HG03280 (cell line): ENCODE measurements around the gene ADGRG2.

ENCODE experiments used
- ATAC-seq: cut with Tn5 transposase; IDR thresholded peaks from one replicate; pipeline ENCODE4 v1.9.1; 2021; ENCODE audit warnings: mild to moderate bottlenecking, moderate library complexity; ENCODE audit not compliant: unreplicated experiment

Gene ADGRG2, protein sequence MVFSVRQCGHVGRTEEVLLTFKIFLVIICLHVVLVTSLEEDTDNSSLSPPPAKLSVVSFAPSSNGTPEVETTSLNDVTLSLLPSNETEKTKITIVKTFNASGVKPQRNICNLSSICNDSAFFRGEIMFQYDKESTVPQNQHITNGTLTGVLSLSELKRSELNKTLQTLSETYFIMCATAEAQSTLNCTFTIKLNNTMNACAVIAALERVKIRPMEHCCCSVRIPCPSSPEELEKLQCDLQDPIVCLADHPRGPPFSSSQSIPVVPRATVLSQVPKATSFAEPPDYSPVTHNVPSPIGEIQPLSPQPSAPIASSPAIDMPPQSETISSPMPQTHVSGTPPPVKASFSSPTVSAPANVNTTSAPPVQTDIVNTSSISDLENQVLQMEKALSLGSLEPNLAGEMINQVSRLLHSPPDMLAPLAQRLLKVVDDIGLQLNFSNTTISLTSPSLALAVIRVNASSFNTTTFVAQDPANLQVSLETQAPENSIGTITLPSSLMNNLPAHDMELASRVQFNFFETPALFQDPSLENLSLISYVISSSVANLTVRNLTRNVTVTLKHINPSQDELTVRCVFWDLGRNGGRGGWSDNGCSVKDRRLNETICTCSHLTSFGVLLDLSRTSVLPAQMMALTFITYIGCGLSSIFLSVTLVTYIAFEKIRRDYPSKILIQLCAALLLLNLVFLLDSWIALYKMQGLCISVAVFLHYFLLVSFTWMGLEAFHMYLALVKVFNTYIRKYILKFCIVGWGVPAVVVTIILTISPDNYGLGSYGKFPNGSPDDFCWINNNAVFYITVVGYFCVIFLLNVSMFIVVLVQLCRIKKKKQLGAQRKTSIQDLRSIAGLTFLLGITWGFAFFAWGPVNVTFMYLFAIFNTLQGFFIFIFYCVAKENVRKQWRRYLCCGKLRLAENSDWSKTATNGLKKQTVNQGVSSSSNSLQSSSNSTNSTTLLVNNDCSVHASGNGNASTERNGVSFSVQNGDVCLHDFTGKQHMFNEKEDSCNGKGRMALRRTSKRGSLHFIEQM

GRCh38 chrX:19121898-19122640, at the start of gene ADGRG2:
Gene ADGRG2 (minus strand): TSS chrX:19122468. CDS start chrX:19068834, 53,634 bp downstream.
- ATAC-seq, result no peak

DNA sequence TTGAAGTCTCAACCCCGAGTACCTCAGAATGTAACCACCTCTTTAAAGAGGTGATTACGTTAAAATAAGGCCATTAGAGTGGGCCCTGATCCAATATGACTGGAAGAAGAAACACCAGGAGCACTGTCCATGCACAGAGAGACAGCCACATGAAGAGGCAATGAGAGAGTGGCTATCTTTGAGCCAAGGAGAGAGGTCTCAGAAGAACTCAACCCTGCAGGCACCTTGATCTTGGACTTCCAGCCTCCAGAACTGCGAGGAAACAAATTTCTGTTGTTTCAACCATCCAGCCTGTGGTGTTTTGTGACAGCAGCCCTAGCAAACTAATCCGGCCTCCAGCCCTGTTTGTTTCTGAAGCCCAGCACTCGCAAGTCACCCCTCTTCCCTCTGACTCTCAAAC, 46.3 kb upstream of the ADGRG2 start:
- ATAC-seq, result no peak

DNA sequence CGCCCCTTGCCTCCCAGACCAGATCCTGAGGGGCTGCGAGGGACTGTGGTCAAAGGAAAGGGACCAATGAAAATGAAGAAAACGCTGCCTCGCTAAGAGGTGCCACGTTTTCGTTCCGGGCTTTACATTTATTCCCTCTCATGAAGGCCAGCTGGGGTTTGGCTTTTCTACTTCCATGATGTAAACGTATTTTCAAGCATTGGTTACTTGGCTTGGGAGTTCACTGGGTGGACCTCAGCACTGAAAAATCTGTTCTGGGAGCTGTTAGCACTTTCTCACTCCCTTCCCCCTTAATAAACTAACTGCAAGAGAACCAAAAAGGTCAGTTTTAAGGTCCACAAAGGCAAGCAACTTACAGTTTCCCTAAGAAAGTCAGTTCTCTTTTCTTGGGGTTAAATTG, 40.6 kb upstream of the ADGRG2 start:
- ATAC-seq, result no peak

DNA sequence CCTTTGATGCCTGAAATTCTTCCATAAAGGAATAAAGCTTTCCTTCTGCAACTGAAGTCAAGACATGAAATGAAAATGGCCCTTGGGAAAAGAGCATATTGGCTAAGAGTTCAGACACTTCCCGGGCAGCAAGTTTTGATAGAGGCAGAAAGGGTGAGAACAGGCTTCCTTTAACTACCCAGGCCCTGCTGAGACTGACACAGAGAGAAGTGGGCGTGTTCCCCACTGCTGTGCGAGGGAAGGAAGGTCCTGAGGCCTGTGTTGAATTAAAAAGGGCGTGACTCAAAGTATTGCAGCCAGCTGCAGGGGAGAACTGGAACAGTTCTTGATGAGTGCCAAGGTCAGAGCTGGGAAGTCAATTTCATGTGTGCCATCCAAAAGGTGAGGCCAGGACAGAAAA, 33.9 kb upstream of the ADGRG2 start:
- no peak for ATAC-seq

DNA sequence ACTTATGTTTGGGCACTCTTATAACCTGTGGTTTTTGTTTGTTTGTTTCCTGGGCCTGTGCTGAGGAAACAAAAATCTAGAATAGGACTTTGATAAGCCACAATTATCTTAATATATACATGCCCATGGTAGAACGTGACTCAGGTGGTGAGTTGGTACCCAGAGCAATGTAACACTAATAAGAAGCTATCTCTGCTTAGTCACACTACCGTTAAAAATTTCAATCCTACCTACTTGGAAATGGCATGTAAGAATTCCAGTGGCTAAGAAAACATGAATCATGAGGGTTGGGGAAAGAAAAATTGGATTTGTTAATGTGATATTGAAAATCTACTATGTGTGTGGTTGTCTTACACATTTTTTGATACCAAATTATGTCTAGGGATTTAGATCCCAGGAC, 30.5 kb upstream of the ADGRG2 start:
- no peak for ATAC-seq

DNA sequence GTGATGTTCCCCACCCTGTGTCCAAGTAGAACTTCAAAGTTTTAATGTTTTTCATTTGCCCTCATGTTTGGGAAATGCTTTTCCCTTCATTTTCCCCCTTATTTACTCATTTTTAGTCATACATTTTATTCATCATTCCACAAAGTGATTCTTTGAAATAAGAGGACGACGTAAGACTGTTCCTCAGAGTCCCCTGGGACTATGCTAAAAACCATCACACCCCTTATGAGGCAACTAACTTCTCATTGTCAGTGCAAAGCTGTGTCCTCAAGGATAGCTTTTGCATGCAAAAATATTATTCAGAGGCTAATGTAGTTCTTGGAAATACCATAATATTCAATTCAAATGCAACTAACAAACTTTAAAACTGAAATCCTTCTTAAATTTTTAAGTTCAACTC, 14.8 kb upstream of the ADGRG2 start:
- no peak for ATAC-seq

GRCh38 chrX:19133784-19134183, 11.5 kb upstream of the ADGRG2 start:
- no peak for ATAC-seq

GRCh38 chrX:19133231-19133630, 11.0 kb upstream of the ADGRG2 start:
- ATAC-seq, result no peak

GRCh38 chrX:19130628-19131027, 8.4 kb upstream of the ADGRG2 start:
- no peak for ATAC-seq

- no peak for ATAC-seq
Observed at GRCh38 chrX:19129694-19130093, 7.4 kb upstream of the ADGRG2 start.

DNA sequence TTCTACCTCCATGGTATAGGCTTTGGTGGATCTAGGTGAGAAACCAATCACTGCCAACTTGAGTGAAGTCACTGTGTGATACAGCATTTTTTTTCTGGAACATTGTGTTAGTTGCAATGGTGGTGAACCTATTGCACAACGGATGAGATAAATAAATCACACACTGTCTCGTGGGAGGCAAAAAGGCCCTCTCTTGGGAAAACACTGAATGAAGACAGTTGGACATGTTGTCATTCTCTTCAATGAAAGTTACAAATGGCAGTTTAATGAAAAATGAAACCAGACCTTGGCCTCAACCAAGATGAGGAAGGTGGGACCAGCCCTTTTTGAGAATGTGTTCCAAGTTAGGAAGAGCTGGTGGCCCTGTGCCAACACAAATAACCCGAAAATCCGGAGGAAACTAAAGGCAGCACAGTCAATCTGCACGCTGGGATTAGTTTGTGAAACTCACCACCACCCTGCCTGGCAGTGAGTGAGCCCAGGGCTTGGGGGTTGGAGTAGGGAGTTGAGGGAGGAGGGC, 5.4 kb upstream of the ADGRG2 start:
- no peak for ATAC-seq

DNA sequence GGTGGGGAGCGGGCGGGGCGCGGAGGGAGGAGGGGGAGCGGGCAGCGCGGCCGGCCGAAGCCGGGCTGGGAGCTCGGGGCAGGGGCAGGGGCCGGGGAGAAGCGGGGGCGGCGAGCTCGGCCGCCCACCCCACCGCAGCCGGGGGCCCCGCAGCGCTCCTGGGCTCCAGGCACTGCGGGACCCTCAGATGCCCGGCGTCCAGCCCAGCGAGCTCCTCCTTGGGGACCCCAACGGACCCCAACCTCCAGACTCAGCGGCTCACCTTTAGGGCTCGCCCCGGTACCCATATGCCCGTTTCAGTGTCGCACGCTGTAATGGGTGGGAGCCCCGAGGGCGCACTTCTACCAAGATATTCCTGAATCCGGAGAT, 357 bp upstream of the ADGRG2 start:
- ATAC-seq, result no peak

GRCh38 chrX:19121466-19121865, 802 bp downstream of the ADGRG2 start:
- no peak for ATAC-seq

DNA sequence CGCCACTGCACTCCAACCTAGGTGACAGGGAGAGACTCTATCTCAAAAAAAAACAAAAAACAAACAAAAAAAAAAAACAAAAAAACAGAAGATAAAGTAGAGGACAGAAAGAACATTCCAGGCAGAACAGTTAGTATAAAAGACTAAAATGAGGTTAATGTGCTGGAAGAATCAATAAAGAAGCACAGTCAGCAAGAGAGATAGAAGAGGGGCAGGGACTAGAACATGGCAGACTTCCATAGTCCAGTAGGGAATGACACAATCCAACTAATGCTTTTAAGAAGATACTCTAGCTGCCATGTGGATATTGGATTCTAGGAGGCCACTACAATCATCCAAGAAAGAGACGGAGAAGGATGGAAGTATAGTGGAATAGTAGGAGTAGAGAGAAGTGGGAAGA, 11.6 kb downstream of the ADGRG2 start:
- no peak for ATAC-seq

- ATAC-seq, result no peak
Observed at GRCh38 chrX:19107035-19107434, 15.2 kb downstream of the ADGRG2 start.

GRCh38 chrX:19100586-19100985, 21.7 kb downstream of the ADGRG2 start:
- no peak for ATAC-seq

- ATAC-seq, result no peak
Observed at GRCh38 chrX:19097553-19098283, 24.6 kb downstream of the ADGRG2 start.

DNA sequence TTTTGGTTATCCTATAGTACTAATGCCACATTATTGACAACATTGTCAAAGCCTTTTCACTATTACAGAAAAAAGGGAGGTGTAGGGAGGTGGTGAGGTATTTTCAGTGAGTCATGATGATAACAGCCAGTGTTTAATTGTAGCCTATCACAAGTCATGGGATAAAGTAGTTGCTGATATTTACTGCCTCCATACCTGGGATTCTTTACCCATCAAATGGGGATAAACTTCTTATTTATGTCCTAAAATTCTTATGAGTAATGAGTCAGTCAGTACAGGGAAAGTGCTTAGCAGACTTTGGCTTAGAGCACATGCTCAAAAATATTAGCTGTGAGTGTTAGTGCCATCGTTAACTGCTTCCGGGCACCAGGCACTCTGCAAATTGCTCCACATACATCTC, 25.7 kb downstream of the ADGRG2 start:
- no peak for ATAC-seq

DNA sequence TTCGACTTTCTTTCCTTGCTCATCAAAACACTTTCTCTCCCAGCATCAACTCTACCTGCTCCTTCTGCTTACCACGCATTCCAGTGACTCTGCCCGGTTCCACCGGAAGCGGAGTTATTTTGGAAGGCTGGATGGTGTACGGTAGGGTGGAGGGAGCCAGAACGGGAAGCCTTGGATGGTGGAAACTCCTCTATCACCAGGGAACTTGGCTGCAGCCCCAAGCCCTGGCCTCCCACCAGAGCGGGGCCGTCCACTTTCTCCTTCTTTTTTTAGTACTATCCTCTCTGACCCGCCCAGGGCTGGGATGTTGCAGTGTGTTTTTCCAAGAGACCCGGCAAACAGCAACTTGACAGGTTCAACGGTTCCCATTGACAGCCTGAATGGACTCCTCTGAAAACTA, 27.6 kb downstream of the ADGRG2 start:
- ATAC-seq, result no peak

- ATAC-seq, result no peak
Observed at GRCh38 chrX:19091596-19091995, 30.7 kb downstream of the ADGRG2 start.
